HPDE6-E6E7 (cell line): Measurements from ENCODE around the gene FHIT.

ENCODE experiments used
- DNase-seq: peaks from one replicate; pipeline ENCODE4 v3.0.0; 2011; ENCODE audit warnings: missing footprints; ENCODE audit errors: extremely low spot score

FHIT gene

DNA sequence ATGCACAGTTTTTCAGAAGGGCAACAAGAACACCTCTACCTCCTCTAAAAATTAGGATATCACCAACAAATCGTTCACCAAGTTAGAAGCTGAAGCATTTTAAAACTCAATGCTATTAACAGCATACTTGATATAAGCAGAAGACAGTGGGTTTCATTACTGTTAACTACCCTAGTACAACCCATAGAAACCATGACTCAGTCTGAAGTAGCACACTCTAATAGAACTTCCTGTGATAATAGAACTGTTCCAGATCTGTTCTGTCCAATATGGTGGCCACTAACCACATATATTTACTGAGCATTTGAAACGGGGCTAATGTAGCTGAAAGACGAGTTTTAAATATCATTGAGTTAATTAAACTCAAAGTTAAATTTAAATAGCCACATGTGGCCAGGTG, 1075.6 kb downstream of the FHIT start:
- no peak for DNase-seq

DNA sequence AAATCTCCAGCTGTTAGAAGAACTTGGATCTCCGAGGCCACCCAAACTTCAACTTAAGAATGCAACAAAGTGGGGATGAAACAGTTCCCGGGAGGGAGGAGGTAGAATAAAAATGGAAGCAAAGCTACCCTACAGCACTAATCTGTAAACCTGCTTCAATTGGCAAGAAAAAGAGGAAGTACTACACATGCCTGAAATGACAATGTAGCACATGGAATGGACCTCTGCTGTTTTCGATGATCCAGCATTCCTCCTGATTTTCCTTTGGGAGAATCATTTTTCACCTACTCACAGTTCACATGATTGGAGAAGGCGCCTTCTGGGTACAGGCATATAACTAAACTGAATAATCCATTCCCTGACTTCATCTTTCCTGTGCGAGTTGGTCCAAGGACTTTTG, 1081.5 kb downstream of the FHIT start:
- no peak for DNase-seq

DNA sequence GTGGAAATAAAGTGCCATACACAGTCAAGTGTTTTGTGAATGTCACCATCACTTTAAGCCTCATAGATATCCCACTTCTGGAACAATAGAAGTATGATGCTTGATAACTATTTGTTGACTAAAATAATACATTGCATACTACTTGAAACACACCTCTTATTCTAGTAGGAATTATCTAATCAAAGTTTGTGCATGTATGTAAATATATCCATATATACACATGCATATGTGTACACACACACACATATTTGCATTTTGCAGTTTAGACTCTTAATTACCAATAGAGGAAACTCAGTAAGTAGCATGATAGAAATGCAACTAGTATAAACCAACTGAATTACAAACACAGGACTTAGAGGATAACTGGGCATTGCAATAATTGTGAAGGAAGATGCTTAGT, 1084.1 kb downstream of the FHIT start:
- no peak for DNase-seq

DNA sequence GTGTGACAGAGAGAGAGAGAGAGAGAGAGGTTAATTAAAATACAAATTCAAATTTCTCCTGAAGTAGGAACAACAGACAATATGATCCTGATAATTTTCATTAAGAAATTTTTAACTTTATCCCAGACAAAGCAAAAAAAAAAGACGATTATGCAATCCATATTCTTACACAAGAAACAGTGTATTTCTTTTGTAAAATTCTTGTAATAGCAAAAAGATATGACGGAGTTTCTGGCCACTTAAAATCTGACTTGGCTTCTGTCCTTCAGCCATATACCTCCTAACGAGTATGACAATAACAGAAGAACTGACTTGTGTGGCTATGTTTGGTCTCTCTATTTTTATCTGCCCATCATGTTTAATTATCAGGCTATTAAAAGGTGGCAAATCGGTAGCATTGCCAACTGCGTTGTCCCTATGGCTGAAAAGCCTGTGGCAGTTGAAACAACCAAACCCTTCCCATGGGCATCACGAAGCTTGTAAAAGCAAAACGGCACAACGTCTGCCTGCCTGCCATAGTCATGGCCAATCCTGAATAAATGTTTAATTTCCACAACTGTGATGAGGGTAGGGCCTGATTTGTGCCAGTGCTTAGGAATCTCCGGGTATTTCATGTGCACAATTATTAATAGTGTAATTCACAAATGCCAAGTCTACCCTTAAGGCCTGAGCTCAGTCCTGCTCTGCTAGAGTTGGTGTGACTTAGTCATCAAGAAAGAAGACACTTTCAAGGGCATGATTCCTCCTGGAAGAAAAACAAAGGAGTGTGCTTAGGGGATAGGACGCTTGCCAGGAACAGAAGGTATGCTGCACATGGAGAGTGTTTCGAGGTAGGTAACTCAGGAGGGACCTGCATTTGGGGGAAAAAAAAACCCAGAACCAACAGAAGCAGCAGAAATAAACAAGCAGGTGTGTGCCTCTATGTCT, 1090.2 kb downstream of the FHIT start:
- no peak for DNase-seq

DNA sequence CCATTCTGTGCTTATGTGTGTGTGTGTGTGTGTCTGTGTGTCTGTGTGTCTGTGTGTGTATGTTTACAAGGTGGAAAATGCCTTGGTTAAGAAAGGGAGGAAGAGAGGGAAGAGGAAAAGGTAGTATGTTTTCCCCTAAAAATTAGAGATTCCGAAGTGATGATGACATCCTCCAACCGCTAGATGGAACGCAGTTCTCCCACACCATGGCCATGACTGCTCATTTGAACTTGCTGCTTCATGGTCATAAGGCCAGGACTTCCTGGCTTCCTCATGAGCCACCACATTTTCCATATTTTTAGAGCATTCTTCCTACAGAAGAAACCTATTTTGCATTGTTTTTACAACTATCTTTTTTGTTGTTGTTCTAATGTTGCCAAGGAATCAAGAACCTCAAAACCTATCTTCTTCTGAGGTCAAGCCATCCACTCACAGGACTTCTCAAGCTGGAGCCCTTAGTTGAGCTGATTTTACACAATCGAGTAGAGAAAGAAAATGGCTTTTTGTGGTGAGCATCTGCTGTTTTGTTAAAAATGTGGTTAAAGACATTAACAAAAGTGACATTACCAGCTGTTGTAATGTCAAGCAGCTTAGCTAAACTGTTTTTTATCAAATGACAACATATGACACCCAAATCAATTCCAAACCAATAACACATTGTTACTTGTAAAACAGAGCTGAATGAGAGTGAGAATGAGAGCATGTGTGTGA, 1091.0 kb downstream of the FHIT start:
- no peak for DNase-seq

DNA sequence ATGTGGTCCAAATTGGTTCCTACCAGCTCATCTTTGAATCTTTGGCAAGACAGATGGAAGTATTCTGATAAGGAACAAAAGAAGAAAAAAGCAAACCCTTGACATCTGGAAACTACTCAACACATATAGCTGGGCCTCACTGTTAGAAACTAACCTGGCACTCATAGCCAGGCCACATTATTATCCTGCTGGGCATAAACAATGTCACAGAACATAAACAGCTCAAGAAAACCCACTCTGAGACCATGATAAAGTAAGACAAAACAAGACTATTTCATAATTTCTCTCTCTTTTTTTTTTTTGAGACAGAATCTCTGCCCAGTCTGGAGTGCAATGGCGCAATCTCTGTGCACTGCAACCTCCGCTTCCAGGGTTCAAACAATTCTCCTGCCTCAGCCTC, 1093.2 kb downstream of the FHIT start:
- DNase-seq = no peak

DNA sequence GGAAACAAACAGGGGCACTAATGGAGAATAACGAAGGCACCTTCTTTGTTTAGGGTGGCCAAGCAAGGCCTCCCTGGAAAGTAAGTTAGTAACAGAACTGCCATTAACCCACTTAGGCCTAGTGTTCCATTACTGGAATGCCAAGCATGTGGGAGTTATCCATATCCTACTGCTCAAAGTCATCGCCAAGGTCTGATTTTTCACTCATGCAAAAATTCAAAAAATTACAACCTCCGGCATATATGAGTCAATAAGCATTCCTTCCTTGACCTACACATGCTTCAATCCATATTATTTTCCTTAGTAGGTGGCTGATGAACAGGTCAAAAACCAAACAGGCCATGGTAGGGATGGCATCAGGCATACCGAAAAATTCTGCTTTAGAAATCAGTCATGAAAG, 1097.2 kb downstream of the FHIT start:
- no peak for DNase-seq

DNA sequence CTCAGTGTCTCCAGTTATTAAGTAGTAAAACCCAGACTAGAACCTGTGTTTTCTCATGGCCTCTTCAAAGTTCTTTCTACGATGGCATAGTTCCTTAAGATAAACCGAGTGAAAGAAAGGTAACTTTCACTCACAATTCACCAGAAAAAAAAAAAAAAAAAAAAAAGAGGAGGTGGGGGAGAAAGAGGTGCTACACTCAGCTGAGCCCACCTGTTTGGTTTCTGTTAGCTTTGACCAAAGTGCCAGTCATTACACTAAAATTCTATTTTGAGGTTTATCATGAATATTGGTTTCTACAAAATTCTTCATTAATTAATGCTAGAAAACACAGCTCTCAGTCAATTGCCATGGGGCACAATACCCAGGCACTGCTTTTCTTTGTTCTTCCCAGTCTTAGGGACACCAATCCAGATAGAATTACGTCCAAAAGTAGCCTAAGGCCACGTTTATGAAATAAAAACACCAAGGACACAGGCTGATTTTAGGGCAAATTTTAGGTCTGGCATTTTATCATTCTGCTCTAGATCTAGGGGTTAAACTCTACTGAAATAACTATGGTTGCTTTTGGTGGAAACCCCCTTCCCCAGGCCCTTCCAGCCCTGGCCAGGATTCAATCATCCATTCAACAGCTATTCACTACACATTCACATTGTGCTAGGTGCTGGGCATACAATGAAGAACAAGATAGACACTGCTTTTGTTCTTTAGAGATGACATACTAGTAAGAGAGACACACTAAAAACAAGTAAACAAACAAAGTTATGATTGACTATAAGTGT, 1097.8 kb downstream of the FHIT start:
- no peak for DNase-seq

DNA sequence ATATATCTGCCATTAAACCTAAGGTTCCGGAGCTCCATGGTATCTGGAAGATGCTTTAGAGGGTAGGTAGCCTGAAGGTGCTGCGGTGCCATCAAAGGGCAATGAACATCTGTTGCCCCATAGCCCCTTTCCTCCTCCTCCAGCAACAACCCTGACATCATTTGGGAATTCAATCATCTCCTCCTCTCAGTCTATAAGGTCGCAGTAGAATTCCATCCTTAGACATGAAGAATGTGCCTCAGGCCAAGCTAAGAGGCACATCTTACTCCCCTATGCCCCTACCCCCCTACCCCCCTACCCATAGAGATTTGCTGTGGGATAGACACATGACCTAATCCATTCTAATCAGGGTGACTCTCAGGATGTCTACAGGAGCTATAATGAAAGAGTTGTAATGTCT, 1101.8 kb downstream of the FHIT start:
- DNase-seq = no peak

DNA sequence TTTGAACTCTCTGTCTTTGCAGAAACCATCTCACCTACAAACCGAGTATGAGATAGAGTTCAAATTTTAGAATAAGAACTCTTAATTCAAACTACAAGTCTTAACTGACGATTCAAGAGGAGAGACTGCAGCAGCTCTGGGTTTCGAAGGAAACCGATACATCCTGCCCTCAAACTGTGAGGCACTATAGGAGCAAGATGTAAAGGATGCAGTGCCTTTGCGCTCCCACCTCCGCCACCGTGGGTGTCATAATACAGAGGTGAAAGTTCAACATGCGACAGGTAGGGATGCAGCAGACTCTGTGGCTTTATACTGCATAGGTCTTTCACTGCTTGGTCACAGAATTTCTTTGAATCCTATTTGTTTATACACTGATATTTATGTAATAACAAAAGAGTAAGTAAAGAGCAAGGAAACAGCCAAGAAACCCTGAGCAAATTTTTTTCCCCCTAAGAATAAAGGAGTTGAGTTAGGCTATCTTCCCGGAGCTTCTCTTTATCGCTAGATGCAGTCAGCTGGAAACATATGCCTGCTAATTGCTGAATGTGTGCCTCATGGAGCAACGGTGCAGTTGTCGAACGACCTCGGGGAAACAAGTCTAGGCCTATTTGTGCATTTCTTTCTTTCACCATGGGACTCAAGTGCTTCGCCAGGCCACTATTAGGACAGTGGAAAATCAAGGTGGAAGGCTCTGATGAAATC, 1103.9 kb downstream of the FHIT start:
- DNase-seq = no peak

DNA sequence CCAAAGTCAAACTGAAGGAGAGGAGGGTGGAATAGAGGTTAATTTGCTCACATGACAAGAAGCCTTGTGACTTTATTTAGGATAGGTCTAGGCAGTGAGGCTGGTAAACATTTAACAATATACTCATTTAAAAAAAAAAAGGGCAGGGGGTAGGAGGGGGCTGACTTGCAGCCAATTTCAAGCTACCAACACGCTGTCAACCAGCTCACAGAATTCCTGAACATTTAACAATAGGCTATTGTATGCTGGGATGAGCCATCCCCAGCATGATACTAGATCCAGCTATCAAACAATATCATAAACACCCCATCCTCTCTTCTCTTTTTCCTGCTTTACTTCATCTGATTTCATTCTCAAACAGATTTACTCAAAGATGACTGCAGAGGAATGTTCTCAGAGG, 1105.1 kb downstream of the FHIT start:
- DNase-seq = no peak

DNA sequence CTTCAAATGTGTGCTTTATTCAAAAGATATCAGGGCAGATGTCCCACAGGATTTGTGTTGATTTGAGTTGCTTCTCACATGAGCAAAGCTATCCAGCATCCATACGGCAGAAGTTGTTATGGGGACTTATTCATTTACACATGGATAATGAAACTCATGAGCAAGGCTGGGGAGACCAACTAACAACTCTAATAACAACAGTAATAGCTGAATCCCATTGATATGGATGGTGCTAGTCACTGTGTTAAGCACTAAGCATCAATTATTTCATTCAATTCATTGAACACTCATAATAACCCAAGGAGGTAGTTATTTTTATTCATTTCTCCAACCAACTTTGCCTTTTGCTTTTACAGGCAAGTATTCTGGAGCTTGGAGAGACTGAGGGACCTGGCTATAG, 1107.2 kb downstream of the FHIT start:
- DNase-seq = no peak

DNA sequence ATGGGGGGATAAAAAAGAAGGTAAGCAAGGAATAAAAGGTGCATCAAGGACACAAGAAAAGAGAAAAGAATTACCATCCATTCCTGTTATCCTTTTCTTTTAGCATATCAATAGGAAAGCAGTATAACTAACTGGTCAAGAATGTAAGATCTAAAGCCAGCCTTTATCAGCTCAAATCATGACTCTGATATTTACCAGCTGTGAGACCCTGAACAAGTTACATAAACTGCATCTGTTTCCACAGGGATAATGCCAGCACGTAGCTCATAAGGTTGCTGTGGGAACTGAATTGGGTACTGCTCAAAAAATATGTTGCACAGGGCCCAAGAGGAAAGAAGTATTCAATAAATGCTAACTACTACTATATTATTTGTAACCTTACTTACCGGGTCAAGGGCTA, 1109.2 kb downstream of the FHIT start:
- DNase-seq = no peak

DNA sequence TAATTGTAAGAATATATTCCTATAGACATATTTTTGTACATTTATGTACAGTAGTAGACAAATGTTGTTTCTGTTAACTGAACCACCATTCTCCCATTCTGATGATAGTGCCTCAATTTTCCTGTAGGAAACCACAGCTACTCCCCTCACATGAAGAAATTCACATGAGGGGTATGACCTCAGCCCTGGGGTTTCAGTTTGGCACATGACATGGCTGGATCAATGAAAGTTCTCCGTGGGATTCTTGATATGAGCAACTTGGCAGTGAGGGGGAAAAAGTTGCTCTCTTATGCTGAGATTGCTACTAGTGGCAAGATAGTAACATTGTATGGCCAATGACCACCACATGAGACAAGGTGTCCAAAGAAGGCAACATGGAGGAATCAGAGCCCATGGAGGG, 1111.1 kb downstream of the FHIT start:
- DNase-seq = no peak

DNA sequence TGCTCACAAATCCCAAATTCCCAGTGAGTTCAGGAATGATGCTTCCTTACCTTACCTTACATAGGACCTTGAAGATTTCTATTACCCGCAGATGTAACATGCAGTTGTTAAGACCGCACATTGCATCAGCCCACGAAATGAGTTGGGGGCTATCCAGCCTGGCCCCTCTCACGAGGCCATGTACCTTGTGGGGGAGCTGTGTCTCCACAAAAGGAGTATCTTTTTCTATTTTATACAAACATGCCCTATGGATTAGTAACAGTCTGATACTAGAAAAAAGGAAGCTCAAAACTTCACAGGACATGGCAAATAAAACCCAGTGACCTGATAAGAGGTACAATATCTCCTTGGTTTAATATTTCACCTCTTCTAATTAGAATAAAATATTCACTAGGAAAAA, 1114.7 kb downstream of the FHIT start:
- DNase-seq = no peak

DNA sequence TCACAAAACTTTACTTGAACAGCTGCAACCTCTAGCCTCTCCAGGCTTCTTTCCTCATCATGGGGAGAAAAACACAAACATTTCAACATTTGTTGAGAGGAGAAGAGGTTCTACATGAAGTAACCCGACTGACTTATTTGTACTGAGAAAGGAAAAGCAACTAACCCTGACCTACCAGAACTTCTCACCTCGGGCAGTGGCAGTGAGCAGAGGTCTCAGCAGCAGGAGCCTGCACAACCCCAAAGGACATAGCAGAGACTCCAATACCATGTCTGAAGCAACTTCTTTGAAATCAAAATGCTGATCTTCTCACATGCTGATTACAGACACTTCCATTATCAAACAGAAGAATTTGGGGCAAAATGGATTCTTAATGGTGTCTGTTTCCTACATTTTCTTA, 1115.8 kb downstream of the FHIT start:
- no peak for DNase-seq

DNA sequence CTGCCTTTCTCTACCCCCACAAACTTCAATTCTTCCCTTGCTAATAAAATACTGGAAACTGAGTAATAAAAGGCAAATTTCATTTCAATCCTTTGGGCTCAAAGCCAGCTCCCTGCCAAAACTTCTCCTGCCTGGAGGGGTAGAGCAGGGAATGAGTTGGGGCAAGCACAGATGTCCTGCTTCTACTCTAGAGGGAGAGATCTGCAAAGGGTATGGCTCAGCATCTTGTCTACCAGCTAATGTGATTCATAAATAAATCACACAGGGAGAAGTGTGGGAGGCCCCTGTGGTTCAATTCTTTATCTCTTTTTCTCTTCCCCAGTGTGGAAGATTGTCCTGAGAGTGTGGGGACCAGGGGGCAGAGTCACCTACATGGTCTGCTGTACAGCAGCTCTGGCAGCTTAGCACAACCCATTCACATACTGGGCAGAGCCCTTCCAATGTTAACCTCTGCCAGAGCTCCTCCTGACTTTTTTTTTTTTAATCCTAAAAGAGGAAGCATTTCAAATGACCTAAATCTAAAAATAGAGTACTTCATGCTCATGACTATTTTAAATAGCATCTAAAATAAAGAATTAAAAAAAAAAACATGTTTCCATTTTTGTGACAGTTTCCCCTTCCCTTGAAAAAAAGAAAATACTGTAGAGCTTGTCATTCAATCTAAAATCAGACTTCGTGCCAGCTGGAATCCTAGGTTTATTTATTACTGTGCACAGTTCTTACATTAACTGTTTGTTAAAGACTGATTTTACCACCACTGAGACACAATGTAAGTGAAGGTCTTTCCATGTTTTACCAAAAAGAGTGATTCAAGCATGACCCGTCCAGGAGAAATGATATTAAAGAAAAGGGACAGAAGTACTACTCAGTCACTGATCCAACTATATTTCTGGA, 1117.7 kb downstream of the FHIT start:
- no peak for DNase-seq

DNA sequence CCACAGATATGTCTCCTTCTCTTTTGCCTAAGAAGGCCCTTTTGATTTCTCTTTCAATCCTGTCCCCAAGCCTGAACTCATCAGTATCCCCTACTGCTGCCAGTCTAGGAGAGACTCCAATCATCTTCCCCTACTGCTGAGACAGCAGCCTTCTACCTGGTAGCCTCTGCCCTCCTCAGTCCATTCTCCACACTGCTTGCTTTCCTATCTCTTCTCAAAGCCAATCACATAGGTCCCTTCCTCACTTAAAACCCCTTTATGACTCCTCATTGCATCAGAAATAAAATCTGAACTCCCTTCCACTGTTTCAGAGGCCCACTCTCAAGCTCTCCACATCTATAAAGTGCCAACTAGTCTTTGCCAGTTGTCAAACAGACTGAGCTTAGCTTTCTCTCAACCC, 1119.6 kb downstream of the FHIT start:
- DNase-seq = no peak

DNA sequence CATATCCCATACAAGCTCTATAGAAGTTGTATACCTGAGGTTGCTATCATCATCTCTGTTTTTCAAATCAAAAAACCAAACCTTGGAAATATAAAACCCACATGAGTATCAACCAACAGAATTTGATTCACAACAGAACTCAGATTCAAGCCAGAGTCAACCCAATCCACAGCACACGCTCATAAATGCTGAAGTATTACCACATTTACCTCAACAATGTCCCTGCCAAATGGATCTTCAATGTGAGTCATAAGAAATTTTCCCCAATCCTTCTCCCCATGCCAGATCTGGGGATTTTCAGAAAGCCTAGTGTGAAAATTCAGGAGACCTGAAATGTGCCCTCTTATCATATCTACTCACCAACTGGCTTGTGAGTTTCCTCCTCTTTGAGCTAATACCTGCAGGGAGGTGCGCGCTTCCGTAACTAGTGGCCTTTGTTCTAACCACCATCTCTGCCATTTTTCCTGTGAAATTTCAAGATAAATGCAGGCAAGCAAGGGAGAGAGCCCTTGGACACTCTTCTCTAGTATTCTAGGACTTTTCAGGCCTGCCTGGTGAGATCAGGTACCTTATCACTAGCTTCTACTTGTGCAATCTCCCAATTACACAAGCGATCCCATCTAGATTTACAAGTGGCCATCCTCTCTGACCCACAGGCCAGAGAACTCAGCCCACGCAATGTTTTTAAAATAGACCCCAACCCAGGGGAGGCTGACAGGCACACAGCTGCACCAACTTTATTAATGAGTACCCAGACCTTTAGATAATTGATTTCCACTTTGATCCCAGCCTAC, 1124.5 kb downstream of the FHIT start:
- no peak for DNase-seq

DNA sequence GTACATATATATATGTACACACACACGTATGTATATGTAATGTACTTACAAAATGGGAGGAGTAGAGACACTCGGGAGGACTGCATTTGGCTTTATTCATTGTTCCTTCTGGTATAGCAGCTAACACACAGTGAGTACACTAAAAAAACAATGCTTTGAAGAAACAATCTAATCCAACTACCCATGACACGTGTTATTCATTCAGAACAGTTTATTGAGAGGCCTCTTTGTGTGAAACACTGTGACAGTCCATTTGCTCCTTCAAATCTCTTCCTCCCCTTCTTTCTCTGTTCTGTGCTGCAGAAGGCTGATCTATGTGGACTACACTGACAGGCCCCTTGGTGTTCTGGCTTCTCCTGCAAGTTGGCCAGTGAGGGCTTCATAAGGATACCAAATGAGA, 1125.6 kb downstream of the FHIT start:
- no peak for DNase-seq
